ENCODE results near the gene KNDC1. TPM values are rescaled to one million over a fixed set of nuclear protein-coding genes. Genes with fewer than 3 reads are reported as not detected.

The KNDC1 gene
- total and polyA plus RNA-seq, 2 of the 13 experiments (the other 11 are each of a cell fraction or from before 2014, with no cell fraction given), result 0.69 TPM; not detected in 1

GRCh38 chr10:133195096-133195495 lies 35.1 kb downstream of the KNDC1 start (continued):
- TF ChIP-seq RFX5 (IDR thresholded peaks at IDR 0.05; ENCODE audit: low read depth, low read length) (no peak), USF2 (IDR thresholded peaks at IDR 0.05; ENCODE audit: low read depth, low read length) (no peak), USF2 (CRISPR knock-in tag; IDR thresholded peaks at IDR 0.05; ENCODE audit: borderline replicate concordance) (no peak), ZNF207 (IDR thresholded peaks at IDR 0.05; ENCODE audit: borderline replicate concordance) (no peak), NFRKB (IDR thresholded peaks at IDR 0.05) (no peak), YEATS2 (CRISPR knock-in tag; IDR thresholded peaks at IDR 0.05; ENCODE audit: borderline replicate concordance) (no peak)

GRCh38 chr10:133195611-133196010 lies 35.6 kb downstream of the KNDC1 start:
- ChIA-PET CTCF (ENCODE audit: low intra/inter-chr PET ratio, low total read pairs) (no interaction called here), POLR2A (no interaction called here)
- intact Hi-C loops (cut with micrococcal nuclease; ENCODE audit: unreplicated experiment) (no loop called here), in situ Hi-C loops (cut with HindIII; ENCODE audit: extremely low pct_ligation_motif_present, low pct_unique_long_range_greater_than_20kb) (no loop called here)
- BruUV-seq (replicated peaks), result no TSS peak
- ATAC-seq (no peak), FAIRE-seq (no peak), DNase-seq (ENCODE audit: low spot score) (no peak)
- WGBS (ENCODE audit: low lambda C conversion rate), result 55% methylated on average over 14 of the region's 23 CpGs
- Histone ChIP-seq H3K4me2 (ENCODE audit: low read depth, low read length) (no peak overlapping the region), H3K27ac (ENCODE audit: extremely low read length, insufficient read depth, low read length) (no peak overlapping the region), H3K9me3 (ENCODE audit: low read length) (no peaks in the 10 kb centered on the region), H3K79me2 (ENCODE audit: insufficient read depth, low read length) (no peaks in the 10 kb centered on the region), H3K36me3 (replicated peaks in 1 of 2; ENCODE audit: control insufficient read depth in 1 of 2, insufficient read depth in 2 of 2, low read length in 2 of 2) (no peaks in the 10 kb centered on the region), H3K4me3 (replicated peaks in 1 of 3; ENCODE audit: insufficient read depth in 1 of 3, low read depth in 2 of 3, low read length in 3 of 3) (no peak overlapping the region), H4K20me1 (ENCODE audit: insufficient read depth, low read length) (no peaks in the 10 kb centered on the region), H3K27me3 (ENCODE audit: control insufficient read depth in 1 of 2, insufficient read depth in 2 of 2, low read length in 2 of 2) (peaks cover 22 to 64% of the 10 kb centered on the region in 2 experiments; a peak in 4 of 5 replicates), H2AFZ (ENCODE audit: low read length) (no peak overlapping the region), H3K4me1 (ENCODE audit: insufficient read depth, low read length) (no peaks in the 10 kb centered on the region), H3K9ac (ENCODE audit: insufficient read depth, low read depth, low read length) (no peak overlapping the region)
- TF ChIP-seq ZNF431 (CRISPR knock-in tag; IDR thresholded peaks at IDR 0.05; ENCODE audit: borderline replicate concordance, low read depth) (no peak), MLXIP (CRISPR knock-in tag; IDR thresholded peaks at IDR 0.05; ENCODE audit: borderline replicate concordance) (no peak)

Data from HepG2 (cell line).